NT2/D1 (cell line): ENCODE results near the gene MED23.
"Not testable (repeated sequence)": the region's sequence is repeated elsewhere in the genome, so short reads cannot be mapped to it uniquely, and the experiment has no call there.

Source experiments
- SUZ12 ChIP-seq: IDR thresholded peaks from 2 replicates; pipeline ENCODE4 v1.6.1; 2011; ENCODE audit not compliant: insufficient read length, insufficient read depth; ENCODE audit errors: extremely low read depth
- YY1 ChIP-seq: IDR thresholded peaks from 2 replicates; pipeline ENCODE4 v1.6.1; 2011; ENCODE audit not compliant: insufficient read length, insufficient read depth
- ZNF274 ChIP-seq: IDR thresholded peaks from 2 replicates; pipeline ENCODE4 v1.6.1; 2011; ENCODE audit warnings: mild to moderate bottlenecking, low read depth, low read length

DNA sequence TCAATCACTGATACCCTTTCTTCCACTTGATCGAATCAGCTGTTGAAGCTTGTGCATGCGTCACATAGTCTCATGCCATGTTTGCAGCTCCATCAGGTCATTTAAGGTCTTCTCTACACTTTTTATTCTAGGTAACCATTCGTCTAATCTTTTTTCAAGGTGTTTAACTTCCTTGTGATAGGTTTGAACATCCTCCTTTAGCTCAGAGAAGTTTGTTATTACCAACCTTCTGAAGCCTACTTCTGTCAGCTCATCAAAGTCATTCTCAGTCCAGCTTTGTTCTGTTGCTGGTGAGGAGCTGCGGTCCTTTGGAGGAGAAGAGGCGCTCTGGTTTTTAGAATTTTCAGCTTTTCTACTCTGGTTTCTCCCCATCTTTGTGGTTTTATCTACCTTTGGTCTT lies 97.1 kb downstream of the MED23 start:
- TF ChIP-seq ZNF274, SUZ12, YY1: not testable (repeated sequence)
